Heart right ventricle (tissue), 16 donors: ENCODE data around the gene SMIM24. TPM values are rescaled to one million over a fixed set of nuclear protein-coding genes. Genes with fewer than 3 reads are reported as not detected.

Source experiments
- ATAC-seq, 8 donors: fragments of 200-7000 bp; cut with Tn5 transposase; one replicate each; pipeline ENCODE4 v1.9.1; 2020; ENCODE audit warnings: mild to moderate bottlenecking in 8 of 8, moderate library complexity in 8 of 8, moderate number of reproducible peaks in 1 of 8
- DNase-seq, 2 donors: peaks; one replicate each; pipeline ENCODE4 v3.0.0-alpha.2; 2020
- H3K27ac ChIP-seq, 10 donors: fragments of 200-600 bp; sonication (generic) in 2 of 10; one replicate each; pipeline versions ENCODE4 v1.5.0 to v1.8.0; 2020 to 2022; ENCODE audit warnings: mild to moderate bottlenecking in 3 of 10
- H3K27me3 ChIP-seq, 7 donors: fragments of 200-600 bp; one replicate each; pipeline ENCODE4 v1.8.0; 2021 to 2022; ENCODE audit warnings: mild to moderate bottlenecking in 2 of 7
- H3K36me3 ChIP-seq, 9 donors: fragments of 200-600 bp; sonication (generic) in 1 of 9; one replicate each; pipeline versions ENCODE4 v1.5.0 to v1.8.0; 2020 to 2022; ENCODE audit warnings: mild to moderate bottlenecking in 2 of 9
- H3K4me1 ChIP-seq, 9 donors: fragments of 200-600 bp; sonication (generic) in 1 of 9; one replicate each; pipeline versions ENCODE4 v1.5.0 to v1.8.0; 2020 to 2022; ENCODE audit warnings: mild to moderate bottlenecking in 4 of 9
- H3K4me3 ChIP-seq, 10 donors: fragments of 200-600 bp; sonication (generic) in 2 of 10; one replicate each; pipeline versions ENCODE4 v1.5.0 to v1.8.0; 2020 to 2022; ENCODE audit warnings: mild to moderate bottlenecking in 7 of 10, moderate library complexity in 2 of 10
- H3K9me3 ChIP-seq, 11 donors: fragments of 200-600 bp in 10 of 11; sonication (generic) in 2 of 11; one replicate each; pipeline versions ENCODE4 v1.5.0 to v1.8.0; 2013 to 2022; ENCODE audit warnings: mild to moderate bottlenecking in 2 of 11, control low read depth in 1 of 11, moderate library complexity in 1 of 11
- WGBS, 2 donors: extraction: QIAGEN DNeasy Blood & Tissue Kit; methylation state at CpG; one replicate each; pipeline ENCODE4 v1.1.7; 2013; ENCODE audit warnings: inconsistent platforms in 1 of 2; 5-methylcytosine and 5-hydroxymethylcytosine counted together
- intact Hi-C, 10 donors: fragments of 100-400 bp; cut with DNase I; formaldehyde crosslinking; loops; one replicate each; pipeline versions ENCODE4 v1.11.1 to v1.14.2; 2022
- polyA plus RNA-seq, 2 donors: library from polyadenylated mRNA; stranded (reverse); fragments of 200-250 nt; gene quantifications; one replicate each; pipeline ENCODE4 v1.2.3, GENCODE V29; 2013
- total RNA-seq, 10 donors: library from RNA; stranded (reverse); fragmentation: NEBNext Ultra II Directional in 3 of 10; extraction: Animal tissue kit (Norgen Biotek cat#: 25700) in 3 of 10; gene quantifications; one replicate each; pipeline versions ENCODE4 v1.2.1 to v1.2.4, GENCODE V29; 2021 to 2023
- TF ChIP-seq, protein P1 (sequence below), 9 donors: fragments of 200-600 bp; sonication (generic) in 2 of 9; IDR thresholded peaks; one replicate each; pipeline versions ENCODE4 v1.5.0 to v1.8.0; 2021 to 2022; ENCODE audit warnings: antibody characterized with exemption in 9 of 9, mild to moderate bottlenecking in 5 of 9, moderate library complexity in 1 of 9
- donor health status: Arrhythmogenic right ventricular cardiomyopathy.
- donor health status: ischemic (EF 13 %, LVEDD 7.1; RV severe dilation, severe dysfunction).
- donor health status: healthy with polysubstance abuse.
- donor health status: DM: no; HTN: yes; CAD: no.
- donor health status: DM: no; HTN: no; CAD: no.
- donor health status: ischemic (EF 25% LVEDD 6.9; RV normal size, moderate dysfunction).
- donor health status: ischemic (EF 25% LVEDD 5.7; RV mildly dilated, moderate dysfunction).
- donor health status: healthy.
- donor health status: DM: yes; HTN: yes; CAD: no.
- donor health status: Ischemic cardiomyopathy.
- donor health status: ischemic (EF 35%, LVEDD 5.7; RV mildly dilated, moderate dysfunction).
- donor health status: nonischemic (EF 11% LVEDD 7.7; RV severe dilation, severe dysfunction).
- donor health status: DM: yes; HTN: yes; CAD: no.
- donor health status: PGD.
- donor health status: ischemic (EF 29% LVEDD 5.4; RV normal size, mild dysfunction).
- donor health status: nonischemic (EF 23%, LVEDD 6.1; RV moderate dilation, normal function).

The SMIM24 gene
- total and polyA plus RNA-seq, 12 donors = not detected

DNA sequence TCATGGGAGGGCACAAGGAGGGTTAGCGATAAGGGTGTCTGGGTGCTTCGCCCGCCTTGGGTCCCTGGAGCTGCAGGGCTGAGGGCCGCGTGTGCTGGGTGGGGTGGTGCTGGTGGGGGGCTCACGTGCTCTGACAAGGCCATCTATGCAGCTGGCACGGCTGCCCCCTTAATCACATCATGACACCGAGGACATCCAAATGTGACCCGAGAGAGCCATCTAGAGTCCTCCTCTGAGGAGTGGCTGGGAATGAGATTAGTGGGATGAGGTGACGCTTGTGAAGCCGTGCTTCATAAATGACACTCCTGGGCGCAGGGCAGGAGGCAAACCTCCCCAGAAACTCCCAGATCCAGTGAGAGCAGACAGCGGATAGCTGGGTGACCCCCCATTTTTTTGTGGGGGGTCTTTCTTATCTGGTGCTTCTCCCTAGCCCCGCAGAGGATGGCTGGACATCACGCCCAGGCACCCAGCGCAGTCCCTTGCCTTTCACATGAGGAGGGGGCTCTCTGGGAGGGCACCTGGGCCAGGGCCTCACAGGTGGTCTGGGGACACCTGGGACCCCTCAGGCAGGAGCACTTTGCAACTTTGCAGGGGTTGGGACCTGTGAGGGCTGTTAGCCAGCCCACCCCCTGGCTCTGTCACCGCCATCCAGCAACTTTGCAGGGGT lies 32.4 kb upstream of the SMIM24 start:
- TF ChIP-seq, protein P1, sequence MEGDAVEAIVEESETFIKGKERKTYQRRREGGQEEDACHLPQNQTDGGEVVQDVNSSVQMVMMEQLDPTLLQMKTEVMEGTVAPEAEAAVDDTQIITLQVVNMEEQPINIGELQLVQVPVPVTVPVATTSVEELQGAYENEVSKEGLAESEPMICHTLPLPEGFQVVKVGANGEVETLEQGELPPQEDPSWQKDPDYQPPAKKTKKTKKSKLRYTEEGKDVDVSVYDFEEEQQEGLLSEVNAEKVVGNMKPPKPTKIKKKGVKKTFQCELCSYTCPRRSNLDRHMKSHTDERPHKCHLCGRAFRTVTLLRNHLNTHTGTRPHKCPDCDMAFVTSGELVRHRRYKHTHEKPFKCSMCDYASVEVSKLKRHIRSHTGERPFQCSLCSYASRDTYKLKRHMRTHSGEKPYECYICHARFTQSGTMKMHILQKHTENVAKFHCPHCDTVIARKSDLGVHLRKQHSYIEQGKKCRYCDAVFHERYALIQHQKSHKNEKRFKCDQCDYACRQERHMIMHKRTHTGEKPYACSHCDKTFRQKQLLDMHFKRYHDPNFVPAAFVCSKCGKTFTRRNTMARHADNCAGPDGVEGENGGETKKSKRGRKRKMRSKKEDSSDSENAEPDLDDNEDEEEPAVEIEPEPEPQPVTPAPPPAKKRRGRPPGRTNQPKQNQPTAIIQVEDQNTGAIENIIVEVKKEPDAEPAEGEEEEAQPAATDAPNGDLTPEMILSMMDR (IDR thresholded peaks at IDR 0.05) = no peak
- Histone ChIP-seq H3K4me3 (no peak overlapping the region), H3K4me1 (peaks cover 8 to 72% (median 21%) of the 10 kb centered on the region in 9 donors), H3K27ac (no peak overlapping the region), H3K27me3 (no peaks in the 10 kb centered on the region), H3K36me3 (peaks cover 0 to 38% (median 0%) of the 10 kb centered on the region in 9 donors), H3K9me3 (no peaks in the 10 kb centered on the region)
- 76 to 81% methylated on average over 17 of the region's 17 CpGs for WGBS, 2 donors
- no peak for DNase-seq
- intact Hi-C loops = no loop called here
- ATAC-seq = peak in 3 of 8 donors; percentile 5 to 45 (median 40)

DNA sequence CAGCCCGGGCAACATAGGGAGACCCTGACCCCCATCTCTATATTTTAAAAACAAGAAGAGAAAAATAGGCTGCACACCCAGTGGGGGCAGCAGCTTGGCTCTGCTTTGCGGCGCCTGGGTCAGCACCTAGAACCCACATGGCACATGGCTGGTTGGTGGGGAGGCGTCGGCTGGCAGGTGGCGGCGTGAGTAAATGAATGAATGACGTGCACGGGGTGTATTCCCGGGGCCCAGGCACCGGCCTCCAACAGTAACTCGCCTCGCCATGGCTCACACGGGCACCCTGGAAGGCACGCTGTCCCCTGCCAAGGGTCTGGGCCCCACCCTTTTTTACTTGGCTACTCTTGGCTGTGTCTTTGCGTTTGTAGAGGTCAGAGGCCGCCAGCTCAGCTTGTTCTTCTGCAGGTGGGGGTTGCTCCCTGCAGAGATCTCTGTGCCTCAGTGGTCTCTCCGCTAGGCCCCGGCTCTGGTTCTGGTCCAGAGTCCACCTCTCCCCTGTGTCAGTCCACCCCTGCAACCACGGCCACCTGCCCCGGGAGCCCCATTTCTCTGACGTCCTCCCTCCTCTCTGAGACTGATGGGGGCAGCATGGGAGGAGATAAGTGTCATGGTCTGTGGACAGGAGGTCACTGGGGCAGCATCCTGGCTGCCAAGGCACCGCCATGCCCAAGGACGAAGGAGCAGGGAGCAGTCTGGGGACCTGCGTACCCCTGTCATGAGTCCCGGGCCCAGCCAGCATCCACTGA lies 31.4 kb upstream of the SMIM24 start:
- Histone ChIP-seq H3K27ac (no peak overlapping the region), H3K4me3 (no peak overlapping the region), H3K27me3 (no peaks in the 10 kb centered on the region), H3K4me1 (peaks cover 12 to 75% (median 26%) of the 10 kb centered on the region in 9 donors), H3K36me3 (peaks cover 0 to 36% (median 0%) of the 10 kb centered on the region in 9 donors), H3K9me3 (no peaks in the 10 kb centered on the region)
- ATAC-seq = no peak
- intact Hi-C loops = no loop called here
- 81 to 84% methylated on average over 26 of the region's 26 CpGs for WGBS, 2 donors
- TF ChIP-seq, protein P1 (IDR thresholded peaks at IDR 0.05) = no peak
- no peak for DNase-seq

DNA sequence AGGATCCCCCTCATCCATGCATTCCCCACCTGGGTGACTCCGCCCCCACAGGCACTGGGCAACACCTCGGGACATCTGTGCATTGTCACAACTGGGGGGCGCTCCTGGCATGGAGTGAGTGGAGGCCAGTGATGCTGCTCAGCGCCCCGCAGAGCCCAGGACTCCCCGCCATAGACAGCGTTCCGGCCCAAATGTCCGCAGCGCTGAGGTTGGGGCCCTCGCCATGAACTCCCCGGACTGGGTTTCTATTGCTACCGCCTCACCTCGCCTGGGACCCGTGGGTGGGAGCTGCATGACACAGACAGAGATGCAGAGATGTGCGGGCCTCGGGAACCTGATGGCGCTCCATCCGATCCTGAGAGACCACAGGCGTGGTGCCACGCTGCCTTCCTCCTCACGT lies 30.4 kb upstream of the SMIM24 start:
- DNase-seq = no peak
- H3K9me3 ChIP-seq = no peaks in the 10 kb centered on the region
- no peak overlapping the region for H3K27ac ChIP-seq
- intact Hi-C loops = no loop called here
- 85 to 88% methylated on average over 22 of the region's 22 CpGs for WGBS, 2 donors
- peaks cover 12 to 66% (median 26%) of the 10 kb centered on the region in 9 donors for H3K4me1 ChIP-seq
- H3K4me3 ChIP-seq = no peak overlapping the region
- TF ChIP-seq, protein P1 (IDR thresholded peaks at IDR 0.05) = no peak
- H3K27me3 ChIP-seq = no peaks in the 10 kb centered on the region
- no peak for ATAC-seq
- H3K36me3 ChIP-seq = peaks cover 0 to 34% (median 0%) of the 10 kb centered on the region in 9 donors

DNA sequence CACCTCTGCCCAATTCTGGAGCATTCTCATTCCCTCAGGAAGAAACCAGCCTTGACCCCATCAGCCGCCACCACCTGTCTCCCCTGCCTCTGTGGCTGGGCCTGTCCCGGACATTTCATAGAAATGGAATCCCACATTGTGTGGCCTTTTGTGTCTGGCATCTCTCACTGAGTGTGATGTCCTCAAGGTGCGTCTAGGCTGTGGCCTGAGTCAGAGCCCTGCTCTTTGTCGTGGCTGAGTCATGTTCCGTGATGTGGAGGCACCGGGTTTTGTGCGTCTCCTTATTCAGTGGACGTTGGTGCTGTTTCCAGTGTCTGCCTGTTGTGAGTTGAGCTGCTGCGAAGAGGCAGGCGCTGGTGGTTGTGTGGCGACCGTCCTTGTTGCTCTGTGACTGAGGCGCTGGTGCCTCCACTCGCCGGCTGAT lies 29.3 kb upstream of the SMIM24 start:
- peaks cover 0 to 34% (median 0%) of the 10 kb centered on the region in 9 donors for H3K36me3 ChIP-seq
- no peak for ATAC-seq

More for the DNA sequence above, 29.3 kb upstream of the SMIM24 start:
- Histone ChIP-seq H3K27ac (no peak overlapping the region), H3K4me3 (no peak overlapping the region), H3K4me1 (peaks cover 12 to 68% (median 34%) of the 10 kb centered on the region in 9 donors), H3K9me3 (no peaks in the 10 kb centered on the region), H3K27me3 (no peaks in the 10 kb centered on the region)
- 85 to 86% methylated on average over 15 of the region's 15 CpGs for WGBS, 2 donors
- intact Hi-C loops = loop anchor here in 1 of 10 donors (10.0 kb wide), 1 partner anchor 1575 kb away; no protein-coding TSS in a partner anchor
- TF ChIP-seq, protein P1 (IDR thresholded peaks at IDR 0.05) = no peak
- no peak for DNase-seq
